ENCODE results near the gene GLRA2. TPM values are rescaled to one million over a fixed set of nuclear protein-coding genes. Genes with fewer than 3 reads are reported as not detected.

The GLRA2 gene
- polyA plus RNA-seq, 1 of the 3 experiments (the other 2 are of a cell fraction) = not detected

DNA sequence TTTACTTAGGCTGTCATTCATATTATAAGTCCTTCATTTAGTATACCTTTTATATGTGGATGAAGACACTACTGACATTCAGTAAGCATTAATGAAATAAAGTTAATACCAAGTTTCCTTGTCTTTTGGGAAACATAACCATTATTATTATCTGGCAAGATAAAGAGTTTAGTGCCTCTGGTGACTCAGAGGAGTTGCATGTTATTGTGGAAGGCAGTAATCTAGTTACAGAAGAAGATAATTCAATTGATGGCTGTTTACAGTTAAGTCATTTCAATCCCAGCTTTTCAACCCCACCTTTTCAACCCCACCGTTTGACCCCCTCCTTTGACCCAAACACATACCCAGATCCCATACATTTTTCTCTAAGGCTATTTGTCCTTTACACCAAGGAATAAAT is 199.7 kb downstream of the GLRA2 start:
- CTCF ChIA-PET = no interaction called here
- H3F3A ChIP-seq (replicated peaks; ENCODE audit: insufficient read depth) = no peaks in the 10 kb centered on the region
- no peaks in the 10 kb centered on the region for H3K36me3 ChIP-seq (replicated peaks in 1 of 2; ENCODE audit: control insufficient read depth in 1 of 2, insufficient read depth in 2 of 2, low read length in 1 of 2)
- no peaks in the 10 kb centered on the region for H3K4me1 ChIP-seq (ENCODE audit: control insufficient read depth in 1 of 2, insufficient read depth in 2 of 2, low read depth in 1 of 2, low read length in 1 of 2)
- H3K27me3 ChIP-seq (ENCODE audit: insufficient read depth) = no peaks in the 10 kb centered on the region
- no peak overlapping the region for H2AFZ ChIP-seq (ENCODE audit: low read depth)
- TF ChIP-seq RXRA (IDR thresholded peaks at IDR 0.05; ENCODE audit: borderline replicate concordance, low read depth) (no peak), RCOR1 (IDR thresholded peaks at IDR 0.05; ENCODE audit: low read length) (no peak), ELF1 (IDR thresholded peaks at IDR 0.05) (no peak), YY1 (IDR thresholded peaks at IDR 0.05; ENCODE audit: low read depth) (no peak), MXI1 (IDR thresholded peaks at IDR 0.05; ENCODE audit: low read depth, low read length) (no peak)
- TF ChIP-seq, protein P1, sequence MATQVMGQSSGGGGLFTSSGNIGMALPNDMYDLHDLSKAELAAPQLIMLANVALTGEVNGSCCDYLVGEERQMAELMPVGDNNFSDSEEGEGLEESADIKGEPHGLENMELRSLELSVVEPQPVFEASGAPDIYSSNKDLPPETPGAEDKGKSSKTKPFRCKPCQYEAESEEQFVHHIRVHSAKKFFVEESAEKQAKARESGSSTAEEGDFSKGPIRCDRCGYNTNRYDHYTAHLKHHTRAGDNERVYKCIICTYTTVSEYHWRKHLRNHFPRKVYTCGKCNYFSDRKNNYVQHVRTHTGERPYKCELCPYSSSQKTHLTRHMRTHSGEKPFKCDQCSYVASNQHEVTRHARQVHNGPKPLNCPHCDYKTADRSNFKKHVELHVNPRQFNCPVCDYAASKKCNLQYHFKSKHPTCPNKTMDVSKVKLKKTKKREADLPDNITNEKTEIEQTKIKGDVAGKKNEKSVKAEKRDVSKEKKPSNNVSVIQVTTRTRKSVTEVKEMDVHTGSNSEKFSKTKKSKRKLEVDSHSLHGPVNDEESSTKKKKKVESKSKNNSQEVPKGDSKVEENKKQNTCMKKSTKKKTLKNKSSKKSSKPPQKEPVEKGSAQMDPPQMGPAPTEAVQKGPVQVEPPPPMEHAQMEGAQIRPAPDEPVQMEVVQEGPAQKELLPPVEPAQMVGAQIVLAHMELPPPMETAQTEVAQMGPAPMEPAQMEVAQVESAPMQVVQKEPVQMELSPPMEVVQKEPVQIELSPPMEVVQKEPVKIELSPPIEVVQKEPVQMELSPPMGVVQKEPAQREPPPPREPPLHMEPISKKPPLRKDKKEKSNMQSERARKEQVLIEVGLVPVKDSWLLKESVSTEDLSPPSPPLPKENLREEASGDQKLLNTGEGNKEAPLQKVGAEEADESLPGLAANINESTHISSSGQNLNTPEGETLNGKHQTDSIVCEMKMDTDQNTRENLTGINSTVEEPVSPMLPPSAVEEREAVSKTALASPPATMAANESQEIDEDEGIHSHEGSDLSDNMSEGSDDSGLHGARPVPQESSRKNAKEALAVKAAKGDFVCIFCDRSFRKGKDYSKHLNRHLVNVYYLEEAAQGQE (IDR thresholded peaks at IDR 0.05; ENCODE audit: low read depth, low read length) = no peak
- TF ChIP-seq, protein P2, sequence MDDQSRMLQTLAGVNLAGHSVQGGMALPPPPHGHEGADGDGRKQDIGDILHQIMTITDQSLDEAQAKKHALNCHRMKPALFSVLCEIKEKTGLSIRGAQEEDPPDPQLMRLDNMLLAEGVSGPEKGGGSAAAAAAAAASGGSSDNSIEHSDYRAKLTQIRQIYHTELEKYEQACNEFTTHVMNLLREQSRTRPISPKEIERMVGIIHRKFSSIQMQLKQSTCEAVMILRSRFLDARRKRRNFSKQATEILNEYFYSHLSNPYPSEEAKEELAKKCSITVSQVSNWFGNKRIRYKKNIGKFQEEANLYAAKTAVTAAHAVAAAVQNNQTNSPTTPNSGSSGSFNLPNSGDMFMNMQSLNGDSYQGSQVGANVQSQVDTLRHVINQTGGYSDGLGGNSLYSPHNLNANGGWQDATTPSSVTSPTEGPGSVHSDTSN (IDR thresholded peaks at IDR 0.05) = no peak
- TF ChIP-seq, protein P3, sequence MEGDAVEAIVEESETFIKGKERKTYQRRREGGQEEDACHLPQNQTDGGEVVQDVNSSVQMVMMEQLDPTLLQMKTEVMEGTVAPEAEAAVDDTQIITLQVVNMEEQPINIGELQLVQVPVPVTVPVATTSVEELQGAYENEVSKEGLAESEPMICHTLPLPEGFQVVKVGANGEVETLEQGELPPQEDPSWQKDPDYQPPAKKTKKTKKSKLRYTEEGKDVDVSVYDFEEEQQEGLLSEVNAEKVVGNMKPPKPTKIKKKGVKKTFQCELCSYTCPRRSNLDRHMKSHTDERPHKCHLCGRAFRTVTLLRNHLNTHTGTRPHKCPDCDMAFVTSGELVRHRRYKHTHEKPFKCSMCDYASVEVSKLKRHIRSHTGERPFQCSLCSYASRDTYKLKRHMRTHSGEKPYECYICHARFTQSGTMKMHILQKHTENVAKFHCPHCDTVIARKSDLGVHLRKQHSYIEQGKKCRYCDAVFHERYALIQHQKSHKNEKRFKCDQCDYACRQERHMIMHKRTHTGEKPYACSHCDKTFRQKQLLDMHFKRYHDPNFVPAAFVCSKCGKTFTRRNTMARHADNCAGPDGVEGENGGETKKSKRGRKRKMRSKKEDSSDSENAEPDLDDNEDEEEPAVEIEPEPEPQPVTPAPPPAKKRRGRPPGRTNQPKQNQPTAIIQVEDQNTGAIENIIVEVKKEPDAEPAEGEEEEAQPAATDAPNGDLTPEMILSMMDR (IDR thresholded peaks at IDR 0.05) = no peak
- TF ChIP-seq, protein P4, sequence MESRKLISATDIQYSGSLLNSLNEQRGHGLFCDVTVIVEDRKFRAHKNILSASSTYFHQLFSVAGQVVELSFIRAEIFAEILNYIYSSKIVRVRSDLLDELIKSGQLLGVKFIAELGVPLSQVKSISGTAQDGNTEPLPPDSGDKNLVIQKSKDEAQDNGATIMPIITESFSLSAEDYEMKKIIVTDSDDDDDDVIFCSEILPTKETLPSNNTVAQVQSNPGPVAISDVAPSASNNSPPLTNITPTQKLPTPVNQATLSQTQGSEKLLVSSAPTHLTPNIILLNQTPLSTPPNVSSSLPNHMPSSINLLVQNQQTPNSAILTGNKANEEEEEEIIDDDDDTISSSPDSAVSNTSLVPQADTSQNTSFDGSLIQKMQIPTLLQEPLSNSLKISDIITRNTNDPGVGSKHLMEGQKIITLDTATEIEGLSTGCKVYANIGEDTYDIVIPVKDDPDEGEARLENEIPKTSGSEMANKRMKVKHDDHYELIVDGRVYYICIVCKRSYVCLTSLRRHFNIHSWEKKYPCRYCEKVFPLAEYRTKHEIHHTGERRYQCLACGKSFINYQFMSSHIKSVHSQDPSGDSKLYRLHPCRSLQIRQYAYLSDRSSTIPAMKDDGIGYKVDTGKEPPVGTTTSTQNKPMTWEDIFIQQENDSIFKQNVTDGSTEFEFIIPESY (IDR thresholded peaks at IDR 0.05; ENCODE audit: borderline replicate concordance, low read depth) = no peak
- no peaks in the 10 kb centered on the region for H3K9me3 ChIP-seq
- H3K79me2 ChIP-seq (ENCODE audit: insufficient read depth) = no peaks in the 10 kb centered on the region
- POLR2A ChIA-PET = no interaction called here
- no peak overlapping the region for H3K4me2 ChIP-seq
- no peak for DNase-seq
- H3K4me3 ChIP-seq (ENCODE audit: low read depth in 2 of 2, low read length in 1 of 2) = no peak overlapping the region
- no peak overlapping the region for H3K9ac ChIP-seq
- H3K9me2 ChIP-seq = no peaks in the 10 kb centered on the region
- 11% methylated on average over 1 of the region's 1 CpG for WGBS (ENCODE audit: low lambda C conversion rate)
- no peak overlapping the region for H3K27ac ChIP-seq (ENCODE audit: low read depth in 2 of 2, low read length in 1 of 2)
- no peaks in the 10 kb centered on the region for H4K20me1 ChIP-seq (ENCODE audit: insufficient read depth)
